ENCODE measurements around the gene ZNF24. TPM values are rescaled to one million over a fixed set of nuclear protein-coding genes. Genes with fewer than 3 reads are reported as not detected.

ZNF24 gene
- polyA plus RNA-seq, 3 donors, result 12.9 to 64.4 (median 54.3) TPM

- H2AFZ ChIP-seq (ENCODE audit: insufficient read depth, low read depth, low read length, poor library complexity, severe bottlenecking), result no peak overlapping the region
- no CpG with 5 or more reads among the region's 14 CpGs for WGBS (ENCODE audit: insufficient coverage)
- H3K27me3 ChIP-seq (ENCODE audit: control insufficient read depth in 2 of 2, insufficient read depth in 2 of 2, low read length in 2 of 2), result no peaks in the 10 kb centered on the region
- no peaks in the 10 kb centered on the region for H3K9me3 ChIP-seq (replicated peaks in 1 of 2; ENCODE audit: control insufficient read depth in 1 of 2, insufficient read depth in 1 of 2, low read length in 2 of 2)
- no peaks in the 10 kb centered on the region for H3K36me3 ChIP-seq (replicated peaks in 1 of 2; ENCODE audit: control insufficient read depth in 1 of 2, insufficient read depth in 2 of 2, low read length in 2 of 2)
- peaks cover 3 to 5% (median 3%) of the 10 kb centered on the region in 3 donors for H3K27me3 Mint-ChIP-seq (ENCODE audit: low read depth in 3 of 3)
- peak overlapping the region; percentile 82 to 84 for H3K4me3 Mint-ChIP-seq
- H3K9ac ChIP-seq (ENCODE audit: insufficient read depth, low read length, poor library complexity, severe bottlenecking), result no peak overlapping the region
- DNase-seq, result no peak
- no peak overlapping the region for H3K4me2 ChIP-seq (replicated peaks; ENCODE audit: extremely low read depth, low read length, poor library complexity, severe bottlenecking)
- TF ChIP-seq CTCF (IDR thresholded peaks at IDR 0.05), result no peak
- H3K27ac ChIP-seq (ENCODE audit: low read depth in 1 of 2, low read length in 2 of 2), result no peak overlapping the region
- peaks cover 17% of the 10 kb centered on the region for H3K4me1 Mint-ChIP-seq
- no peaks in the 10 kb centered on the region for H4K20me1 ChIP-seq (ENCODE audit: insufficient read depth, low read length)
- peaks cover 0 to 3% of the 10 kb centered on the region in 2 donors for H3K36me3 Mint-ChIP-seq
- H3K4me1 ChIP-seq (ENCODE audit: control insufficient read depth in 1 of 2, insufficient read depth in 2 of 2, low read length in 2 of 2), result peaks cover 11 to 16% of the 10 kb centered on the region in 2 donors
- H3K27ac Mint-ChIP-seq, result peak overlapping the region; percentile 0 to 62 (median 46)
- intact Hi-C loops (cut with micrococcal nuclease), result loop anchor here (2.0 to 10.0 kb wide), 2 partner anchors 33 to 133 kb away; partner anchors contain the start of genes ZNF24 (in 1 of the 2) and ZNF397 (in 1 of the 2)
- H3K79me2 ChIP-seq (ENCODE audit: insufficient read depth, low read length), result no peaks in the 10 kb centered on the region
- peaks cover 0 to 4% (median 0%) of the 10 kb centered on the region in 7 donors for H3K9me3 Mint-ChIP-seq
- no peak overlapping the region for H3K4me3 ChIP-seq (replicated peaks in 1 of 3; ENCODE audit: low read depth in 2 of 3, low read length in 3 of 3)
These were observed 33.8 kb upstream of the ZNF24 start for GRCh38 chr18:35377875-35378573.

GRCh38 chr18:35376742-35377695 is 32.8 kb upstream of the ZNF24 start, which contains the start of gene ZNF396:
ZNF396 (minus strand) TSS chr18:35377337; CDS start chr18:35374292, 3,045 bp downstream.
- H4K20me1 ChIP-seq (ENCODE audit: insufficient read depth, low read length), result no peaks in the 10 kb centered on the region
- H3K4me2 ChIP-seq (replicated peaks; ENCODE audit: extremely low read depth, low read length, poor library complexity, severe bottlenecking), result peak within 1 kb of the TSS; percentile 86
- peak within 1 kb of the TSS; percentile 82 for H3K9ac ChIP-seq (ENCODE audit: insufficient read depth, low read length, poor library complexity, severe bottlenecking)
- no peak for TF ChIP-seq CTCF (IDR thresholded peaks at IDR 0.05)
- peaks cover 11 to 16% of the 10 kb centered on the region in 2 donors for H3K4me1 ChIP-seq (ENCODE audit: control insufficient read depth in 1 of 2, insufficient read depth in 2 of 2, low read length in 2 of 2)
- H3K27me3 ChIP-seq (ENCODE audit: control insufficient read depth in 2 of 2, insufficient read depth in 2 of 2, low read length in 2 of 2), result no peaks in the 10 kb centered on the region
- no peaks in the 10 kb centered on the region for H3K36me3 ChIP-seq (replicated peaks in 1 of 2; ENCODE audit: control insufficient read depth in 1 of 2, insufficient read depth in 2 of 2, low read length in 2 of 2)
- WGBS (ENCODE audit: insufficient coverage), result 6% methylated on average over 59 of the region's 78 CpGs
- H3K4me3 ChIP-seq (replicated peaks in 1 of 3; ENCODE audit: low read depth in 2 of 3, low read length in 3 of 3), result peak within 1 kb of the TSS; percentile 60 to 88 (median 81)
- Mint-ChIP-seq H3K27ac (peak within 1 kb of the TSS; percentile 65 to 90 (median 80)), H3K9me3 (peaks cover 0 to 4% (median 0%) of the 10 kb centered on the region in 7 donors), H3K4me3 (peak within 1 kb of the TSS; percentile 84 to 87), H3K36me3 (peaks cover 0 to 3% of the 10 kb centered on the region in 2 donors), H3K27me3 (ENCODE audit: low read depth in 3 of 3) (peaks cover 3 to 5% (median 4%) of the 10 kb centered on the region in 3 donors), H3K4me1 (peaks cover 17% of the 10 kb centered on the region)
- peak; percentile 73 to 90 (median 83) for DNase-seq
- intact Hi-C loops (cut with micrococcal nuclease), result loop anchor here (2.0 to 10.0 kb wide), 2 partner anchors 32 to 132 kb away; partner anchors contain the start of genes ZNF24 (in 1 of the 2) and ZNF397 (in 1 of the 2)
- peak within 1 kb of the TSS in 1 of 2 donors; percentile 85 for H3K27ac ChIP-seq (ENCODE audit: low read depth in 1 of 2, low read length in 2 of 2)
- no peaks in the 10 kb centered on the region for H3K9me3 ChIP-seq (replicated peaks in 1 of 2; ENCODE audit: control insufficient read depth in 1 of 2, insufficient read depth in 1 of 2, low read length in 2 of 2)
- H2AFZ ChIP-seq (ENCODE audit: insufficient read depth, low read depth, low read length, poor library complexity, severe bottlenecking), result peak within 1 kb of the TSS; percentile 98
- no peaks in the 10 kb centered on the region for H3K79me2 ChIP-seq (ENCODE audit: insufficient read depth, low read length)
